Trophoblast cell (in vitro differentiated cells and primary cell): ENCODE results near the gene HSPA4.
A peak's percentile ranks its signal among the peaks of the same experiment; 100 is the strongest.
"Not testable (repeated sequence)": the region's sequence is repeated elsewhere in the genome, so short reads cannot be mapped to it uniquely, and the experiment has no call there.

Experiments
- DNase-seq, 2 donors: peaks; one replicate each; pipeline ENCODE4 v3.0.0-alpha.2; 2016
- H2AFZ ChIP-seq: 2 replicates; pipeline ENCODE4 v1.6.1; 2013; ENCODE audit warnings: low read length, moderate library complexity, mild to moderate bottlenecking; ENCODE audit not compliant: insufficient read depth, poor library complexity
- H2AK5ac ChIP-seq: 2 replicates; pipeline ENCODE4 v1.6.1; 2013; ENCODE audit warnings: mild to moderate bottlenecking, low read length
- H2BK120ac ChIP-seq: 2 replicates; pipeline ENCODE4 v1.6.1; 2013; ENCODE audit warnings: low read length, mild to moderate bottlenecking, moderate library complexity; ENCODE audit not compliant: insufficient read depth, poor library complexity
- H2BK12ac ChIP-seq: 2 replicates; pipeline ENCODE4 v1.6.1; 2013; ENCODE audit warnings: mild to moderate bottlenecking, low read length, moderate library complexity
- H2BK5ac ChIP-seq: 2 replicates; pipeline ENCODE4 v1.6.1; 2013; ENCODE audit warnings: low read length, low read depth, moderate library complexity, mild to moderate bottlenecking; ENCODE audit not compliant: poor library complexity
- H3K14ac ChIP-seq: 2 replicates; pipeline ENCODE4 v1.6.1; 2013; ENCODE audit warnings: mild to moderate bottlenecking, low read length
- H3K18ac ChIP-seq: 2 replicates; pipeline ENCODE4 v1.6.1; 2013; ENCODE audit warnings: mild to moderate bottlenecking, low read length
- H3K23ac ChIP-seq: 2 replicates; pipeline ENCODE4 v1.6.1; 2013; ENCODE audit warnings: low read length
- H3K27ac ChIP-seq: 2 replicates; pipeline ENCODE4 v1.5.1; 2013; ENCODE audit warnings: low read depth, mild to moderate bottlenecking, inconsistent platforms, low read length, moderate library complexity
- H3K27me3 ChIP-seq: 2 replicates; pipeline ENCODE4 v1.6.1; 2013; ENCODE audit warnings: inconsistent platforms, mild to moderate bottlenecking, low read length, moderate library complexity; ENCODE audit not compliant: insufficient read depth
- H3K36me3 ChIP-seq, 2 experiments: 1 replicate in 1 of 2; 2 replicates in 1 of 2; pipeline ENCODE4 v1.6.1; 2013; ENCODE audit warnings: low read length in 2 of 2, mild to moderate bottlenecking in 2 of 2, moderate library complexity in 1 of 2; ENCODE audit not compliant: insufficient read depth in 2 of 2, control insufficient read depth in 1 of 2
- H3K4ac ChIP-seq: 2 replicates; pipeline ENCODE4 v1.6.1; 2013; ENCODE audit warnings: low read depth, mild to moderate bottlenecking, low read length, moderate library complexity
- H3K4me1 ChIP-seq, 2 experiments: 1 replicate in 1 of 2; 2 replicates in 1 of 2; pipeline ENCODE4 v1.6.1; 2013; ENCODE audit warnings: low read length in 2 of 2, mild to moderate bottlenecking in 2 of 2, moderate library complexity in 1 of 2; ENCODE audit not compliant: insufficient read depth in 2 of 2, control insufficient read depth in 1 of 2
- H3K4me2 ChIP-seq: 2 replicates; pipeline ENCODE4 v1.6.1; 2013; ENCODE audit warnings: inconsistent platforms, mild to moderate bottlenecking, low read length, moderate library complexity
- H3K4me3 ChIP-seq: 2 replicates; pipeline ENCODE4 v1.5.1; 2013; ENCODE audit warnings: mild to moderate bottlenecking, low read depth, low read length, inconsistent platforms
- H3K79me1 ChIP-seq: one replicate; pipeline ENCODE4 v1.6.1; 2013; ENCODE audit warnings: low read length
- H3K79me2 ChIP-seq: 2 replicates; pipeline ENCODE4 v1.6.1; 2013; ENCODE audit warnings: low read length, mild to moderate bottlenecking; ENCODE audit not compliant: control insufficient read depth, insufficient read depth, poor library complexity
- H3K9ac ChIP-seq: 2 replicates; pipeline ENCODE4 v1.6.1; 2013; ENCODE audit warnings: mild to moderate bottlenecking, low read length
- H3K9me3 ChIP-seq: 2 replicates; pipeline ENCODE4 v1.6.1; 2013; ENCODE audit warnings: low read depth, mild to moderate bottlenecking, control low read depth, inconsistent platforms, low read length; ENCODE audit not compliant: insufficient read depth
- H4K12ac ChIP-seq: 2 replicates; pipeline ENCODE4 v1.6.1; 2013; ENCODE audit warnings: low read depth, mild to moderate bottlenecking, low read length, moderate library complexity
- H4K8ac ChIP-seq: 2 replicates; pipeline ENCODE4 v1.6.1; 2013; ENCODE audit warnings: low read depth, mild to moderate bottlenecking, low read length, moderate library complexity
- H4K91ac ChIP-seq: one replicate; pipeline ENCODE4 v1.6.1; 2013; ENCODE audit warnings: low read depth, mild to moderate bottlenecking, low read length, moderate library complexity
- WGBS: extraction: QIAGEN DNeasy Blood & Tissue Kit; methylation state at CpG from one replicate; pipeline ENCODE4 v1.1.7; 2013; ENCODE audit warnings: missing lambda C conversion rate; ENCODE audit not compliant: insufficient read length, insufficient coverage; ENCODE audit errors: extremely low coverage; 5-methylcytosine and 5-hydroxymethylcytosine counted together

The HSPA4 gene

DNA sequence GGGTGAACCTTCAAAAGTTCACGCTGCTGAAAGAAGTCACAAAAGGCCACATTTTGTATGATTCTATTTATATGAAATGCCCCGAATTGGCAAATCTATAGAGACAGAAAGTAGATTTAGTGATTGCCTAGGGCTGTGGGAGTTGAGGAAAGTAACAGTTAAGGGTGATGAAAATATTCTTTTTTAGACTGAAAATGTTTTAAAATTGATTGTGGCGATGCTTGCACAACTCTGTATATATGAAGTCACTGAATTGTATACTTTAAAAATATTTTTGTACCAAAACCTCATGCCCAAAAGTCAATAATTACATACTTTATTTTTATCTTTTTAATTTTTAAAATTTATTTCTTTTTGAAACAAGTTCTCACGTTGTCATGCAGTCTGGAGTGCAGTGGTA, 30.3 kb downstream of the HSPA4 start:
- Histone ChIP-seq H3K9ac (no peak overlapping the region), H3K14ac (no peak overlapping the region), H3K27ac (no peak overlapping the region), H3K79me2 (peaks cover 2% of the 10 kb centered on the region), H3K36me3 (peaks cover 12 to 24% of the 10 kb centered on the region in 2 experiments), H3K4me2 (no peak overlapping the region), H3K9me3 (peaks cover 2% of the 10 kb centered on the region), H4K8ac (no peak overlapping the region), H2BK120ac (no peak overlapping the region), H3K4me1 (no peaks in the 10 kb centered on the region), H2AFZ (no peak overlapping the region), H4K12ac (no peak overlapping the region), H3K23ac (no peak overlapping the region), H3K4me3 (no peak overlapping the region), H3K79me1 (no peaks in the 10 kb centered on the region), H2AK5ac (no peak overlapping the region), H3K4ac (no peak overlapping the region), H4K91ac (no peak overlapping the region), H2BK5ac (no peak overlapping the region), H2BK12ac (no peak overlapping the region), H3K18ac (no peak overlapping the region), H3K27me3 (no peaks in the 10 kb centered on the region)
- no CpG with 5 or more reads among the region's 4 CpGs for WGBS
- no peak for DNase-seq

DNA sequence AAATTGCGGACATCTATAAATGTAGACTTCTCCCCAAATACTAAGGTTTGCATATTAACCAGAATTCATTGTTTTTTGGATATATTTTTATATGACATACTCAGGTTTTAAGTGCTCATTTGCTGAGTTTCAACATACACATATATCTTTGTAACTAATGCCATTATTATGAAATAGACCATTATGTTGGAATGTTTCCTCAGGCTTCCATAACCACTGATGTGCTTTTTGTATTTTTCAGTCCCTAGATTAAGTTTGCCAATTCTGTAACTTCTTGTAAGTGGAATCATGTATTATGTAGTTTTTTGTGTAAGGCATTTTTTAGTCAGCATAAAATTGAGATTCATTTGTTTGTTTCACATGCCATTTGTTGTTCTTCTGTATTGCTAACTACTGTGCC, 32.1 kb downstream of the HSPA4 start:
- DNase-seq = peak in 1 of 2 donors; percentile 47
- Histone ChIP-seq H3K14ac (no peak overlapping the region), H3K79me1 (no peaks in the 10 kb centered on the region), H4K8ac (no peak overlapping the region), H2BK120ac (no peak overlapping the region), H3K4me2 (no peak overlapping the region), H3K4me1 (no peaks in the 10 kb centered on the region), H3K27me3 (no peaks in the 10 kb centered on the region), H3K18ac (no peak overlapping the region), H3K79me2 (peaks cover 2% of the 10 kb centered on the region), H4K91ac (no peak overlapping the region), H2AK5ac (no peak overlapping the region), H2AFZ (no peak overlapping the region), H2BK5ac (no peak overlapping the region), H3K4ac (no peak overlapping the region), H3K27ac (no peak overlapping the region), H3K23ac (no peak overlapping the region), H3K9me3 (peaks cover 2% of the 10 kb centered on the region), H3K36me3 (peaks cover 14 to 18% of the 10 kb centered on the region in 2 experiments), H3K4me3 (no peak overlapping the region), H3K9ac (no peak overlapping the region), H4K12ac (no peak overlapping the region), H2BK12ac (no peak overlapping the region)
- no CpG with 5 or more reads among the region's 1 CpG for WGBS

DNA sequence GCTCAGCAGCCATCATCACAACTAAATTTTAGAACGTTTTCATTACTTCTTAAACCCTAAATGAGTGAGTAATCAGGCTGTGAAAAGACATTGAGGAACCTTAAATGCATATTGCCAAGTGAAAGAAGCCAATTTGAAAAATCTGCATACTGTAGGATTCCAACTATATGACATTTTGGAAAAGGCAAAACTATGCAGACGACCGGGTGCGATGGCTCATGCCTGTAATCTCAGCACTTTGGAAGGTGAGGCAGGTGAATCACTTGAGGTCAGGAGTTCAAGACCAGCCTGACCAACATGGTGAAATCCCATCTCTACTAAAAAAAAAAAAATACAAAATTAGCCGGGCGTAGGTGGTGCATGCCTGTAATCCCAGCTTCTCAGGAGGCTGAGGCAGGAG, 33.4 kb downstream of the HSPA4 start:
- H3K4ac ChIP-seq, H2BK5ac ChIP-seq, H4K12ac ChIP-seq, H3K14ac ChIP-seq, H3K23ac ChIP-seq, H3K4me3 ChIP-seq, H3K4me2 ChIP-seq, H4K91ac ChIP-seq, H3K79me2 ChIP-seq, H3K9ac ChIP-seq, H3K9me3 ChIP-seq, H3K27me3 ChIP-seq, H2AFZ ChIP-seq, H2AK5ac ChIP-seq, H4K8ac ChIP-seq, H3K4me1 ChIP-seq, H3K79me1 ChIP-seq, H2BK120ac ChIP-seq, H2BK12ac ChIP-seq, H3K27ac ChIP-seq, H3K18ac ChIP-seq: not testable (repeated sequence)
- no CpG with 5 or more reads among the region's 6 CpGs for WGBS
- peak; percentile 59 to 70 for DNase-seq
- H3K36me3 ChIP-seq = peaks cover 18 to 19% of the 10 kb centered on the region in 2 experiments

DNA sequence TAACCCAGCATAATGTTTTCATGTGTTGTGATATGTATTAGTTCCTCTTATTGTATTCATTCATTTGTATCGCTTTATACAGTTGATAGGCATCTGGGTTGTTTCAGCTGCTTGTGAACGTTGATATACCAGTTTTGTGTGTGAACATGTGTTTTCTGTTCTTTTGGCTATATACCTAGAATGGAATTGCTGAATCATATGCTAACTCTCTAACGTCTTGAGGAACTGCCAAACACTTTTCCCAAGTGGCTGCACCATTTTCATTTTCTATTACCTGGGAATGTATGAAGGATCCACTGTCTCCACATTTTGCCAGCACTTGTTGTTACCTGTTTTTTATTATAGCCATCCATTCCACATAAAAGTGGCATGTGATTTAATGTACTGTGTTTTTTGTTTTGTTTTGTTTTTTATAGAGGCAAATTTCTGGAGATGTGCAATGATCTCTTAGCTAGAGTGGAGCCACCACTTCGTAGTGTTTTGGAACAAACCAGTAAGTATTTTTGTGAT, 34.6 kb downstream of the HSPA4 start:
- H3K18ac ChIP-seq = no peak overlapping the region
- H4K12ac ChIP-seq = no peak overlapping the region
- peaks cover 2% of the 10 kb centered on the region for H3K79me2 ChIP-seq
- H2BK120ac ChIP-seq = no peak overlapping the region
- H4K91ac ChIP-seq = no peak overlapping the region
- no peak overlapping the region for H2BK5ac ChIP-seq
- H3K4me3 ChIP-seq = no peak overlapping the region
- H2BK12ac ChIP-seq = no peak overlapping the region
- no peaks in the 10 kb centered on the region for H3K4me1 ChIP-seq
- H3K27ac ChIP-seq = no peak overlapping the region
- H3K27me3 ChIP-seq = no peaks in the 10 kb centered on the region
- WGBS = no CpG with 5 or more reads among the region's 4 CpGs
- H3K36me3 ChIP-seq = peaks cover 14 to 24% of the 10 kb centered on the region in 2 experiments
- no peak overlapping the region for H4K8ac ChIP-seq
- no peak overlapping the region for H3K9ac ChIP-seq
- H3K23ac ChIP-seq = no peak overlapping the region
- no peak overlapping the region for H3K4ac ChIP-seq
- no peaks in the 10 kb centered on the region for H3K9me3 ChIP-seq
- H3K79me1 ChIP-seq = no peaks in the 10 kb centered on the region
- H2AK5ac ChIP-seq = no peak overlapping the region
- H3K14ac ChIP-seq = no peak overlapping the region
- DNase-seq = no peak
- no peak overlapping the region for H3K4me2 ChIP-seq
- H2AFZ ChIP-seq = no peak overlapping the region
